GM18870 (cell line): ENCODE data around the gene SF3B6.
"Not testable (repeated sequence)": the region's sequence is repeated elsewhere in the genome, so short reads cannot be mapped to it uniquely, and the experiment has no call there.

Experiments
- ATAC-seq: cut with Tn5 transposase; IDR thresholded peaks from one replicate; pipeline ENCODE4 v1.9.1; 2021; ENCODE audit warnings: moderate library complexity; ENCODE audit not compliant: unreplicated experiment

Gene SF3B6

DNA sequence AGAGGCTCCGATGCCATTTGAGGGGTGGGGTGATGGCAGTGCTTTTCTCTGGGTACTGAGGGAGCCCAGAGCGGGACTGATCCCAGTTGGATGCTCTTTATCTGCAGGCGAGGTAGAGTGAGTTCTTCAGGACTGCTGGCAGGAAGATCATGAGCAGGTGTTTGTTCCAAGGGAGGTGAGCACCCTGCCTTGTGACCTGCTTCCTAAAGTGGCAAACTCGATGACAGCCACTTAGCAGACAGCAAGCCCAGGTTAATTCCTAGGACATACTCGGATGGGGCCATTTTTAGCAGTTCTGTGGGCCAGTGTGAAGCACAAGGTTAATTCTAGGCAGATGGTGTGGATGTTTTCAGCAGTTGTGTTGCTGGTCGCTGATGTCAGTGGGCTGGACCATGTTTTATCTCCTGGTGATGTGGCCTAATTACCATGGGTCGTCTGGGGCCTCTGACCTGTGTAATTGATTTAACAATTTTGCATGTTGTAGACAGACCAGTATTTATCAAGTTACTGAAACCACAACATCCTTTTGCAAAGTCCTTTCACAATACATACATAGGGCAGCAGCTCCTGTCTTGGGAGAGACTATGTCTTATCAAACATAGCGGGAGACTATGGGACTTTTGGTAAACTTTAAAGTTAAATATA, 21.6 kb downstream of the SF3B6 start:
- ATAC-seq = no peak

DNA sequence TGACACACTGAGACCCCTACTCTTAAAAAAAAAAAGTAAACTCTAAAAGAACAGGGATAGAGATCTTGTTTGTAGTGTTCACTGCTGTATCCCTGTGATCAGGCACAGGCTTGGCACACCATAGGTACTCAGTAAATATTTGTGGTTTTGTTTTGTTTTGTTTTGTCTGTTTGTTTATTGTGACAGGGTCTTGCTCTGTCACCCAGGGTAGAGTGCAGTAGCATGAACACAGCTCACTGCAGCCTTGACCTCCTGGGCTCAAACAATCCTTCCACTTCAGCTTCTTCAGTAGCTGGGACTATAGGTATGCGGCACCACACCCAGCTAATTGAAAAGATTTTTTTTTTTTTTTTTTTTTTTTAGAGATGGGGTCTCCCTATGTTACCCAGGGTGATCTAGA, 23.2 kb downstream of the SF3B6 start:
- ATAC-seq = no peak

DNA sequence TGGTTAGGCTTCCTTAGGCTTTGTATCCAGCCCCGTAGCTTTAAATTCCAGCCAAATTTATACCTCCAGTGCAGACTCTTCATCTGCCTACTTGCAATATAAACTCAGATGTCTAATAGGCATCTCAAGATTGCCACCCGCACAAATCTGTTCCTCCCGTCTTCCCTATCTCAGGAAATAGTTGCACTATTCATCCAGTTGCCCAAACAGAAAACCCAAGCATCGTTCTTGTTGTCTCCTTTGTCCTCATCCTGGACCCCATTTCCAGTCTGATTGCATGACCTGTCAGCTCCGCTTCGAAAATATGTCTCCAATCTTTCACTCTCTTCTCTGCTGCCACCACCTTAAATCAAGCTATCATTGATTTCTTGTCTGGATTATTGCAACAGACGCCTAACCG, 24.3 kb downstream of the SF3B6 start:
- no peak for ATAC-seq

DNA sequence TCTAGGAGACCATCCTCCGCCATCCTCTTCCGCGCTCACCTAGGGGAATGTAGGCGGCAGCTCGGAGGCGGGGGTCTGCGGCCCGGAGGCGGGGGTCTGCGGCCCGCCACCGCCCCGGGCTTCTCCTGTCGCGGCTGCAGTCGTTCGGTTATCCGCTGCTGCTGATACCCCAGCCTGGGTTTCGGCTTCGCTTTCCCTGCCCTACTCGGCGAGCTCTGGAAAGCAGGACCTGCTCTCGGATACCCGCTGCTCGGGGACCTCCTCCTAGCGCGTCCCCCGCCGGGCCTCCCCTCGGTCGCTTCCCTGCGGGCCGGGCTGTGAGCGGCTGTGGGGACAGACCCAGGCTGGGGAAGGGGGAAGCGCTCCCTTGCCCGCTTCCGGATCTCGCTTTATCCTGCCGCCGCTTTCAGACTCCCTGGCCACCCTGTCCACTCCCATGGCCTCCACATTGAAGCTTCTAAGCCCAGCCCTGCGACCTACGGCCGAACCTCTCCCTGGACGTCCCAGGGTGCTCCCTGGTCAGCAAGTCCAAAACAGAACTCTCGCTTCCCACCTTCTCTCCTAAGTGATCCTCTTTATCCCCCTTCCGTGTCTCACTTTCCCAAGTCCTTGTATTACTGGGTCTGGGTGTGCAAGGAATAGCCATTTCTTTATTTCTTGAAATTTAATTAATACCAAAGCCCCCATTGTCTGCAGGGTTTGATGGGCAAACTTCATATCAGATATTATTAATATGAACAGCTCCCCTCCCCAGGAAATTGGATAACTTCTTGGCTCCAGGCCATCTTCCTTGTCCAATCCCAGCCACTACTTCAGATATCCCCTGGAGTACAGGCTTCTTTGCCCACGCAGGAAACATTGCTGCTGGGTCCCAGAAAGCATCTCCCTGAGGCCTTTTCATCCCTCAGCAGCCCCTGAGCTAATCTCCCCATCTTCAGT, 25.8 kb downstream of the SF3B6 start:
- no peak for ATAC-seq

DNA sequence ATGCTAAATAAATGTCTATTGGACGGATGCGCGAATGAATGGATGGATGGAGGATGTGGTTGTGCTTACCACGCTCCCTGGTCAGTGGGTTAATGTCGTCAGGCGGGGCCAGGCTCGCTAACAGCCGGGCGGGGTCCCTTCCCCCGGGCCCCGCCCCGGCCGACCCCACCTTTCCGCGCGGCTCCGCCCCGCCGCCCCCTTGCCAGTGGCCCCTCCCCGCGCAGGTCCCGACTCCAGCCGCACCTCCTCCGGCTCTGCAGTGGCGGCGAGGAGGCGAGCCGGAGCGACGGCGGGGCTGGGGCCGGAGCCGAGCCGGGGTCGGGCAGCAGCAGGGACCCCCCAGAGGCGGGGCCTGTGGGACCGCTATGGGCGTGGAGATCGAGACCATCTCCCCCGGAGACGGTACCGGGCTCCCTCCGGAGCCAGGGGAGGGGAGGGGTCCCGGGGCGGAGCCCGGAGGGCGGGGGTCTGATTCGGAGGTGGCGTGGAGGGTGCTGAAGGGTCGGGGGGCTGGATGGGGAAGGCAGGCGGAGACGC, 26.6 kb downstream of the SF3B6 start, which contains the start of gene FKBP1B:
FKBP1B (plus strand) TSS at position 257 of the 537 bp plus-strand sequence; CDS start at position 366, 109 bp downstream.
- ATAC-seq = no peak

DNA sequence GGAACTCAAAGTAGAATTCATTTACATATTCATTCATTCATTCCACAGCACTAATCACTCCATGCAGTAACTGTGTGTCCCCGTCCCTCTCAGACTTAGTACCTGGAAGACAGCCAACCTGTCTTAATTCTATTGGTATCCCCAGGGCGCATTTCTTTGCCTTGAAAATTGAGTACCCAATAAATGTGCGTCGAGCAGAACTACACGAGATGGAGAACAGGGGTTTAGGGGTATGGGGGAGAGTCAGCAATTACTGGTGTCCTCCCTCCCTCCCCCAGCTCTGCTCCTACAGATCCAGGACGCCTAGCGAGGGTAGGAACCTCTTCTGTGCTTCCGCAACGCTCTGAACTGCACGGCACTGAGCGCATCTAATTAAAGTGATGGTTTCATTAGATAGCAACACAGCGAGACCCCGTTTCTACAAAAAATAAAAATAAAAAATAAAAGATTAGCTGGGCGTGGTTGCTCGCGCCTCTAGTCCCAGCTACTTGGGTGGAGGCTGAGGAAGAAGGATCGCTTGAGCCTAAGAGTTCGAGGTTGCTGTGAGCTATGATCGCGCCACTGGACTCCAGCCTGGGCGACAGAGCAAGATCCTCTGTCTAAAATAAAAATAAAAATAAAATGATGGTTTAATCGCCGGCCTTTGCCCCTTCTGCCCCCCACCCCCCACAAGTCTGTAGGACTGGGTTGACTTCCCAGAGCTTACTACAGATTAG, 27.2 kb downstream of the SF3B6 start:
- ATAC-seq = no peak

DNA sequence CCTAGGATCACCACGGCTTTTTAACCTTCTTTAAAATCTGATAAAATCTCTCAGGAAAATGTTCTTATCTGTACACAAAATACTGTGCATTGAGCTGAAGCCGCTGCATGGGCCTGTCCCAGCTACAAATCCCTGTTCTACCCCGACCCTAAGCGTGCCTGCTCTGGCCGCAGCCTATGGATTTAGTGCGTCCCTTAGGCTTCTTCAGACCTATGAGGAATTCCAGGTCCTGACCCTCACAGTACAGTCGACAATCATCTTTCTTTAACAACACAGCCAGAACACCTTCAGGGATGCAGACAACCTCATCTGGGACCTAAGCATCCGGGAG, 28.5 kb downstream of the SF3B6 start:
- ATAC-seq = no peak

DNA sequence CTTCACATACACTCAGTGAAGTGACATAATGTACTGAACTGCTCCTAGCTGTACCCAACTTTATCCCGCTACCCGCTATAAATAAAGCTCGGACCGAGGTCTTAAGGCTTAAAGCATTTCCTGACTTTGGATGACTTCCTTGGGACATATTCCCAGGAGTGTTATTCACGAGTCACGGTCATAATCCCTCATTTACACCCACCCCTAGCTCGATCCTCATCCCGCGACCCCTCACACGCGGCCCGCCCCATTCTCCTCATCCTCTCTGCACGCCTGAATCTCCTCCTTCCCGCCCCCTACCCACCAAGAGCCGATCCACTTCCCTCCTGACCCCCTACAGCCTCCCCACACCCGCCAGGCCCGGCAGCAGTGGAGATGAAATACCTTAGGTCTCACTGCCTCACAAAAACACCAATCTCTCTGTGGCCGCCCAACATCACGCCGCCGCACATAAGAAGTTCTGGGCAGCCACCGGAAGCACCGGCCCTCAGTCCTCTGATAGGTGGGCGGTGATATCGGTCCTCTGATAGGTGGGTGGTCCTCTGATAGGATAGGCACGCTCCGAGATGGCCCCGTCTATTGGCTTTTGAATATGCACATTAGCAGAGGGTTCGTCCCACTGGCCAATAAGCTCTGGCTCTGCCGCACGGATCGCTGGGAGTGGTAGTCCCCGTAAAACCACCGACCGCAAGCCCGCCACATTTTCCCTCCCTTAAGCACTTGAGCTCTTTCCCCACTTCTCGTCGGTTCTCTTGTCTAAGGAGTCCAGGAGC, 29.0 kb downstream of the SF3B6 start, which contains the start of gene WDCP:
WDCP (minus strand) TSS at position 462 of the 773 bp plus-strand sequence. CDS start 7,897 bp downstream, outside the sequence.
- peak; percentile 99 for ATAC-seq

DNA sequence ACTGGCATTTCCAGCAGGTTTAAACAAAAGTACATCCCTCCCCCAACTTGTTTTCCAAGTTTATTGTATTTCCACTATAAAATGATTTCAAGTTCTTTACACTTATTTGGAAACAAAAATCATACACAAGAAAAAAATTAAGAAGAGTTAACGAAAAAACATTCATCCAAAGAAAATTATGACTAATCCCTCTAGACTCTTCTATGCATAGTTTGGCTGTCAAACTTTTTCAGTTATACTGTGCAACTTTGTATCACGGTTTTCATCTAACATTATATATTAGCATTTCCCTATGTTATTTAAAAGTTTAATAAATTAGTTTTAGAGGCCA, 29.6 kb downstream of the SF3B6 start:
- no peak for ATAC-seq

DNA sequence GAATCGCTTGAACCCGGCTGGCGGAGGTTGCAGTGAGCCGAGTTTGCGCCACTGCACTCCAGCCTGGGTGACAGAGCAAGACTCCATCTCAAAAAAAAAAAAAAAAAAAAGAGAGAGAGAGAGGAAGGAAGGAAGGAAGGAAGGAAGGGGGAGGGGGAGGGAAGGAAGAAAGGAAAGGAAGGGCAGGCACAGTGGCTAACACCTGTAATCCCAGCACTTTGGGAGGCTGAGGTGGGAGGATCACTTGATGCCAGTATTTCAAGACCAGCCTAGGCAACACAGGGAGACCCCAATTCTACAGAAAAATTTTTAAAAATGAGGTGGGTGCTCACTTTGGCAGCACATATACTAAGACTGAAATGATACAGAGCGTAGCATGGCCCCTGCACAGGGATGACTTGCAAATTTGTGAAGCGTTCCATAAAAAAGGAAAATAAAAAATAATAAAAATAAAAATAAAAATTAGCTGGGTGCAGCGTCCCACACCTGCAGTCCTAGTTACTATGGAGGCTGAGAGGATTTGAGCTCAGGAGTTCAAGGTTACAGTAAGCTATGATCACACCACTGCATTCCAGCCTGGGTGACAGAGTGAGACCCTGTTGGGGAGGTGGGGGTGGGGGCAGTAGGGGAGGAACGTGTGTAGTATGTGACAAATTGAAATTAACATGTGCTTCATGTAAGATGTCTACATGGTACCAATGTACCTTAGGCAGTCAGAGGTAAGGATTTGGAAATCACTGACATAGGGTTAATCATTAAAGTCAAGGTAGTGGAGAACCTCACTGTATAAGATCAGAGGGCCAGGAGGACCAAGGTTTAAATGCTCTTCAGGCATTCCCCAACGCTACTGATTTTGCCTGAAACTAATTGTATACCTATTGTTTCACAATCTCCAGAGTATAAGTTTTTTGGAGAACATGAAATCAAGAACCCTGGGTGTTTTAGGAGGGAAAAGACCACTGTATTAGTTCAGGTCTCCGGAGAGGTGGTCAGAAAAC, 30.3 kb downstream of the SF3B6 start:
- no peak for ATAC-seq

DNA sequence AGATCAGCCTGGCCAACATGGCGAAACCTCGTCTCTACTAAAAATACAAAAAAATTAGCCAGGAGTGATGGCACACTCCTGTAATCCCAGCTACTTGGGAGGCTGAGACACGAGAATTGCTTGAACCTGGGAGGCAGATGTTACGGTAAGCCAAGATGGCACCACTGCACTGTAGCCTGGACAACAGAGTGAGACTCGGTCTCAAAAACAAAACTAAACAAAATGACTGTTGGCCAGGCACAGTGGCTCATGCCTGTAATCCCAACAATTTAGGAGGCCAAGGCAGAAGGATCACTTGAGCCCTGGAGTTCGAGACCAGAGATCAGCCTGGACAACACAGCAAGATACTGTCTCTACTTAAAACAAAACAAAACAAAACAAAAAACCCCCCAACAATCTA, 33.0 kb downstream of the SF3B6 start:
- ATAC-seq = not testable (repeated sequence)

DNA sequence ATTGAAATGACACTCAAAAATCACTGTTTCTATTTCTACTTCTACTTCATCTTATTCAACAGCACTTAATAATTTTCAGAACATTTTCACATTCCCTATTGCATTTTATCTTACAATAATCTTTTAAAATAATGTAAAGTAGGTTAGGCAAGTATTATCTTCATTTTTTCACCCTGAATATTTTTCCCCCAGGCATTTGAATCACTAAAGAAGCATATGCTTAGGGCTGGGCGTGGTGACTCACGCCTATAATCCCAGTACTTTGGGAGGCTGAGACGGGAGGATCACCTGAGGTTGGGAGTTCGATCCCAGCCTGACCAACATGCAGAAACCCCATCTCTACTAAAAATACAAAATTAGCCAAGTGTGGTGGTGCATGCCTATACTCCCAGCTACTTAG, 35.6 kb downstream of the SF3B6 start:
- no peak for ATAC-seq

DNA sequence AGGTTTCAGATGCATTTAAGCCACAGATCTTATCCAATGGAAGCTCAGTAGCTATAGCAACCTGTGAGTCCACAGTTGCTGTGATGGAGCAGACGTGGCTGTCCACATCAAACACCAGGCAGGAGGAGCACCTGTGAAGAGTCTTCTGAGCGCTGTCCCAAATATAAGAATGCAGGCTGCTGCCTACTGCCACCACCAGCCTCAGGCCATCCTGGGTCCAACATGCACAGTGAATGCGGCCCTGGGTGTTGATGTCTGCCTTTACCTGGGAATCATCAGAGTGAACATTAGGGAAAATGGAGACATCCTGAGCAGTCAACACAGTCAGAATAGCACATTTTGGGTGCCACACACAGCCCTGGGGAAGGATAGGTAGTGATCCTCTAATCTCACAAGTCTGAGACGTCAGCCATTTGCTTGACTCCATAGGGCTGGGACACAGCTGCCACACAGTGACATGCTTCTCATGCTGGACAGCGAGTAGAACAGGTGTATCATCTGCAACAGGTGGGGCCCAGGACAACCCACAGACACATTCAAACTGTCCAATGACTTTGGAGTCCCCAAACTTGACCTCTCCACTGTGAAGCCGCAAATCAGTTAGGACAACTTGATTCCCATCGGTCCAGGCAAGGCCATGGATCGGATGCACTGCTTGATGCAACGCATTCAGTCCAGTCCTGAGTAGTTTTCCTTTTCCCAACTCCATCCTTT, 37.2 kb downstream of the SF3B6 start:
- no peak for ATAC-seq

DNA sequence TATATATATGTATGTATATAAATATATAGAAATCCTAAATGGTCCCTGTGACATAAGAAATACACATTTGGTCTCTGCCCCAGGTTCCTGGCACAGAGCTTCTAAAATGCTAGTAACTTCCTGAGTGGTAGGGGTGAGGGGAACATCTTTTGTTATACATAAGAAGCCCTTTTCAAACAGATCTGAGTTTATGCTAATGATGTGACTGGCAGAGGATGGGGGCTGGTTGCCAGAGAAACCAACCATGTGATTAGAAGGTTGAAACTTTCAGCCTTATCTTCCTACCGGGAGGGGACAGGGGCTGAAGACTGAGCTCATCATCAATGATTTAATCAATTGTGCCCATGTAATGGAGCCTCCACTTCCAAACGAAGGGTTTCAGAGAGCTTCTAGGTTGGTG, 49.9 kb downstream of the SF3B6 start:
- no peak for ATAC-seq

DNA sequence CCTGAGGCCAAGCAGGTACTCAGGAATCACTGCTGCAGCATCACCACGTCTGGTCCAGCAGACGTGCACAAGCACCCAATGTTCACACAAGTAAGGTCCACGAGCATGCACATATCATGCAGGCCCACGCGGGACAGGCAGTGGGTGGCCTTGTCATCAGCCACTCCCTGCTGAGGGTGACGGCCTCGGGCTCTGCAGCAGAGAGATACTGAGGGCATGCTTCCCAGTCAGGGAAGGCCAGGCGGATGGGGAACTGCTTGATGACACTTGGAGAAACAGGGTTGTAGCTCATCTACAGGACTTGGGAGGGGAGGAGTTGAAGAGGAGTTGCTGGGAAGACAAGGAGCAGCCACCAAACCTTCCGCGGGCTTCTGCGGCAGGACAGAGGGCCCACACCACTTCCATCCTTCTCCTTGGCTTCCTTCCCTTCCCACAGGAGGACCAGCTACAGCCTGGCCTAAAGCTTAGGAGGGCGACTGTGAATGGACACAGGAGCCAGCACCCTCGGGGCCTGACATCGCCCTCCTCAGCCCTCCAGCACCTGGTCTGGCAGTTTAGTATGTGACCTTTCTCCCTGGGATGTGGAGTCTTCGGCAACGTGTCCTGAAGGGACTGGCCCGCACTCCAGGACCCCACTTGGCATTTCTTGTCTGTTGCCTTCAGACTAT, 51.0 kb downstream of the SF3B6 start:
- no peak for ATAC-seq

DNA sequence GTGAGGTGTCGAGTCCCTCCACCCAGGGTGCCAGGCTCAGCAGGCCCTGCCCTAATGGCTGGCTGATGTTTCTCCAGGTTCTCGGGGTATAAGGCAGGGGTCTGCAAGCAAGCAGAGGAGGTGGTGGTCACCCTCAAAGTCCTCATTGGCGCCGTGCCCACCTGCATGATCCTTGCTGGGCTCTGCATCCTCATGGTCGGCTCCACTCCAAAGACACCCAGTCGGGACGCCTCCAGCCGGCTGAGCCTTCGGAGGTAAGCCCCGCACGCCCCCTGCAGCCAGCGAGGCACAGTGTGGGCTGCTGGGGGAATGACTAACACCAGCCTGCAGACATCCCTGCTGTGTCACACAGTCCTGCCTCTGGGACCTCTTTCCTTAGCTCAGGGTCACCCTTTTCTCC, 52.1 kb downstream of the SF3B6 start:
- no peak for ATAC-seq

DNA sequence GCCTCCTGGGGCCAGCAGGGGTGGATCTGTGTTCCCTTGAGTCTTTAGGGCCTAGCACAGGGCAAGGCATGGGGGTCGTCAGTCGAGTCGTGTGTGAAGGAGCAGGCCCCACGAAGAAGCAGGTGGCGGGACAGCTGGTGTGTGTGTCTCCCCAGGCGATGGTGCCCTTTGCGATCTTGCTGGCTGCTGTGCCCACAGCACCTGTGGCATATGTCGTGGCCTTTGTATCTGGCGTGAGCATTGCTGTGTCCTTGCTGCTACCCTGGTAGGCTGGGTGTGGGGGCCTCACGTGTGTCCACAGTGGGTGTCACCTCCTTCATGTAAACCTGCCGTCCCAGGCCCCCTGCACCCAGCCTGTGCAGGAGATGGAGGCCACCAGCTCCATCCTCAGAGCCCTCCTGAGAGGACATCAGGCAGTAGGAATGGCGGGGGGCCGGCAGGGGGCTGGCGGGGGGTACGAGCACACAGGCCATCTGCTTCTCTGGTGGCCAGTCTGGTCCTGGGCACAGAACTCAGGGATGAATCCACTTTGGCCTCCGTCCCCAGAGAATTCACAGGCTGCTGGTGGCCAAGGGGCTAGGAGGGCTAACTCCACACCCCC, 53.1 kb downstream of the SF3B6 start:
- ATAC-seq = no peak
